Measurements from ENCODE around the gene LCNL1. TPM values are rescaled to one million over a fixed set of nuclear protein-coding genes. Genes with fewer than 3 reads are reported as not detected.
A peak's percentile ranks its signal among the peaks of the same experiment; 100 is the strongest.

LCNL1 gene
- total RNA-seq, 3 donors from 2014 or later = 0.16 to 0.29 TPM; not detected in 1

DNA sequence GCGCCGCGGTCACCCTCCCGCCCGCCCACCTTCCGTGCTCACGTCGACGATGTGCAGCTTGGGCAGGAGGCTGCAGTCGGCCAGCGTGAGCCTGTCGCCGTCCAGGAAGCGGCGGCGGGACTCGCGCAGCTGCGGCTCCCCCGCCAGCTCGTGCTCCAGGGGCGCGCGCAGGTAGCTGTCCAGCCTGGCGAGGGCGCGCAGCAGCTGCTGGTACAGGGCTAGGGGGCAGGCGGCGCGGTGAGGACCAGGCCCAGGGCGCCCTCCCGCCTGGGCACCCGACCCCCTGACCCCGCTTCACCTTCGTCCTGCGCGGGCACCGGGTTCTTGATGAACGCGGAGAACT lies 12.1 kb downstream of the LCNL1 start:
- intact Hi-C loops (cut with DNase I; ENCODE audit: low total_unique reads) = no loop called here
- no peak for TF ChIP-seq POLR2AphosphoS5 (IDR thresholded peaks at IDR 0.05)
- Histone ChIP-seq H3K36me3 (no peaks in the 10 kb centered on the region), H3K9me3 (no peaks in the 10 kb centered on the region), H3K27me3 (no peaks in the 10 kb centered on the region), H3K27ac (no peak overlapping the region), H3K4me1 (peaks cover 7 to 27% of the 10 kb centered on the region in 2 donors), H3K4me3 (peak overlapping the region in 1 of 3 donors; percentile 62)
- DNase-seq (ENCODE audit: low spot score in 2 of 2) = no peak

- no peak for TF ChIP-seq POLR2AphosphoS5 (IDR thresholded peaks at IDR 0.05)
- no peak for TF ChIP-seq CTCF (IDR thresholded peaks at IDR 0.05)
- TF ChIP-seq POLR2A (IDR thresholded peaks at IDR 0.05) = no peak
- H3K27ac ChIP-seq = no peak overlapping the region
- no peak for DNase-seq (ENCODE audit: low spot score in 2 of 2)
- H3K27me3 ChIP-seq = no peaks in the 10 kb centered on the region
- no peaks in the 10 kb centered on the region for H3K36me3 ChIP-seq
- H3K4me3 ChIP-seq = peak overlapping the region in 1 of 3 donors; percentile 62
- peaks cover 7 to 27% of the 10 kb centered on the region in 2 donors for H3K4me1 ChIP-seq
- no peaks in the 10 kb centered on the region for H3K9me3 ChIP-seq
- intact Hi-C loops (cut with DNase I; ENCODE audit: low total_unique reads) = no loop called here
Measured at GRCh38 chr9:136995362-136995761, 12.6 kb downstream of the LCNL1 start.

DNA sequence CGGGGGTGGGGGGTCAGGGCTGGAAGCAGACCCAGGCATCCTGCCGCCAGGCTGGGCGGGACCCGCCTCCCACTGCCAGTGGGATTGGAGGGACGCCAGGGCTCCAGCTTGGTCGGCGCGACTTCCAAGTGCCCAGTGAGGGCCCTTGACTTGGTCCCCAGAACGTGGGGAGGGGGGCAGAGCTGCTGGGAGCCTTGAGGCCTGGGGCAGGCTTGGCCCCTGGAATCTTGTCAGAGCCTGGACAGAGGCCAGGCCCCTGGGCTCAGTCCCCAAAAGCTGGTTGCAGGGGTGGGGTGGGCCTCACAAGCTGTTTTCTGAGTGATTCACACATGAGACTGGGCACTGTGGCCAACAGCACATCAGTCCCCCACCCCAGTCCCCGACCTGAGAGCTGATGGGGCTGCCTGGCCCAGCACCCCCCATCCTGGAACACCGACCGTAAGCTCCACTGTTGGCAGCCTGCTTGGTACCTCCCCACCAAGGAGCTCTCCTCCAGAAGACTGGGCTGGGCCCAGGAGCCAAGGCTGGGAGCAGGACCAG lies 13.0 kb downstream of the LCNL1 start:
- no peaks in the 10 kb centered on the region for H3K9me3 ChIP-seq
- no peak for DNase-seq (ENCODE audit: low spot score in 2 of 2)
- peaks cover 7 to 27% of the 10 kb centered on the region in 2 donors for H3K4me1 ChIP-seq
- TF ChIP-seq POLR2A (IDR thresholded peaks at IDR 0.05) (no peak), CTCF (IDR thresholded peaks at IDR 0.05) (no peak), POLR2AphosphoS5 (IDR thresholded peaks at IDR 0.05) (no peak)
- peak overlapping the region; percentile 0 to 62 (median 47) for H3K4me3 ChIP-seq
- peak overlapping the region; percentile 29 to 35 for H3K27ac ChIP-seq
- intact Hi-C loops (cut with DNase I; ENCODE audit: low total_unique reads) = no loop called here
- H3K36me3 ChIP-seq = no peaks in the 10 kb centered on the region
- H3K27me3 ChIP-seq = no peaks in the 10 kb centered on the region

GRCh38 chr9:136996361-136997292 lies 13.8 kb downstream of the LCNL1 start, which contains the start of gene CLIC3:
TSS of gene CLIC3 (minus strand) at chr9:136996568. CDS start at chr9:136996543, 25 bp downstream.
- H3K27ac ChIP-seq = peak within 1 kb of the TSS; percentile 29 to 35
- no peaks in the 10 kb centered on the region for H3K9me3 ChIP-seq
- DNase-seq (ENCODE audit: low spot score in 2 of 2) = peak in 1 of 2 donors; percentile 37
- H3K27me3 ChIP-seq = no peaks in the 10 kb centered on the region
- intact Hi-C loops (cut with DNase I; ENCODE audit: low total_unique reads) = no loop called here
- H3K36me3 ChIP-seq = no peaks in the 10 kb centered on the region
- H3K4me3 ChIP-seq = peak within 1 kb of the TSS; percentile 0 to 62 (median 47)
- TF ChIP-seq POLR2AphosphoS5 (IDR thresholded peaks at IDR 0.05) (no peak), CTCF (IDR thresholded peaks at IDR 0.05) (no peak), POLR2A (IDR thresholded peaks at IDR 0.05) (no peak)
- peaks cover 7 to 27% of the 10 kb centered on the region in 2 donors for H3K4me1 ChIP-seq

GRCh38 chr9:136997371-136997770 lies 14.6 kb downstream of the LCNL1 start:
- Histone ChIP-seq H3K4me3 (peak overlapping the region in 2 of 3 donors; percentile 47 to 62), H3K27me3 (no peaks in the 10 kb centered on the region), H3K36me3 (no peaks in the 10 kb centered on the region), H3K4me1 (peaks cover 7 to 27% of the 10 kb centered on the region in 2 donors), H3K9me3 (no peaks in the 10 kb centered on the region), H3K27ac (peak overlapping the region; percentile 8 to 25)
- no peak for TF ChIP-seq POLR2AphosphoS5 (IDR thresholded peaks at IDR 0.05)
- TF ChIP-seq CTCF (IDR thresholded peaks at IDR 0.05) = no peak
- no peak for TF ChIP-seq POLR2A (IDR thresholded peaks at IDR 0.05)
- DNase-seq (ENCODE audit: low spot score in 2 of 2) = no peak
- intact Hi-C loops (cut with DNase I; ENCODE audit: low total_unique reads) = no loop called here
